Measurements from ENCODE around the gene MS4A8. TPM values are rescaled to one million over a fixed set of nuclear protein-coding genes. Genes with fewer than 3 reads are reported as not detected.
"Not testable (repeated sequence)": the region's sequence is repeated elsewhere in the genome, so short reads cannot be mapped to it uniquely, and the experiment has no call there.

The MS4A8 gene
- total RNA-seq, 6 donors from 2014 or later: 3.7 to 82.9 (median 15.5) TPM; not detected in 1

GRCh38 chr11:60679879-60680278 lies 19.5 kb upstream of the MS4A8 start:
- DNase-seq (no peak), ATAC-seq (ENCODE audit: low FRiP score in 2 of 2) (no peak)
- H3K27ac ChIP-seq: no peak overlapping the region
- H3K4me1 ChIP-seq: no peaks in the 10 kb centered on the region
- no peak overlapping the region for H3K4me3 ChIP-seq
- TF ChIP-seq POLR2A (IDR thresholded peaks at IDR 0.05) (no peak), EP300 (IDR thresholded peaks at IDR 0.05) (no peak), POLR2AphosphoS5 (IDR thresholded peaks at IDR 0.05) (no peak), CTCF (IDR thresholded peaks at IDR 0.05) (no peak)
- no peaks in the 10 kb centered on the region for H3K27me3 ChIP-seq
- H3K9me3 ChIP-seq: peaks cover 0 to 18% (median 13%) of the 10 kb centered on the region in 4 donors
- H3K36me3 ChIP-seq: no peaks in the 10 kb centered on the region

- H3K36me3 ChIP-seq: no peaks in the 10 kb centered on the region
- H3K27ac ChIP-seq: no peak overlapping the region
- H3K4me3 ChIP-seq: no peak overlapping the region
- no peaks in the 10 kb centered on the region for H3K4me1 ChIP-seq
- DNase-seq: no peak
- TF ChIP-seq POLR2A (IDR thresholded peaks at IDR 0.05): no peak
- TF ChIP-seq EP300 (IDR thresholded peaks at IDR 0.05): no peak
- no peak for TF ChIP-seq CTCF (IDR thresholded peaks at IDR 0.05)
- no peak for TF ChIP-seq POLR2AphosphoS5 (IDR thresholded peaks at IDR 0.05)
- H3K27me3 ChIP-seq: no peaks in the 10 kb centered on the region
- 69 to 77% methylated on average over 3 of the region's 3 CpGs for WGBS, 2 donors
- H3K9me3 ChIP-seq: peaks cover 0 to 18% (median 13%) of the 10 kb centered on the region in 4 donors
- no peak for ATAC-seq (ENCODE audit: low FRiP score in 2 of 2)
Measured at GRCh38 chr11:60680455-60681119, 18.8 kb upstream of the MS4A8 start.

GRCh38 chr11:60684541-60684848 lies 14.9 kb upstream of the MS4A8 start:
- WGBS, 2 donors: 83 to 88% methylated on average over 2 of the region's 2 CpGs
- not testable (repeated sequence) for H3K36me3 ChIP-seq

GRCh38 chr11:60691661-60692060 lies 7.8 kb upstream of the MS4A8 start:
- Histone ChIP-seq H3K27ac (no peak overlapping the region), H3K4me3 (no peak overlapping the region), H3K9me3 (no peaks in the 10 kb centered on the region), H3K36me3 (no peaks in the 10 kb centered on the region), H3K27me3 (no peaks in the 10 kb centered on the region), H3K4me1 (no peaks in the 10 kb centered on the region)
- no peak for DNase-seq
- no peak for TF ChIP-seq CTCF (IDR thresholded peaks at IDR 0.05)
- TF ChIP-seq EP300 (IDR thresholded peaks at IDR 0.05): no peak
- no peak for TF ChIP-seq POLR2A (IDR thresholded peaks at IDR 0.05)
- TF ChIP-seq POLR2AphosphoS5 (IDR thresholded peaks at IDR 0.05): no peak
- 82 to 100% methylated on average over 1 to 5 of the region's 5 CpGs for WGBS, 2 donors
- no peak for ATAC-seq (ENCODE audit: low FRiP score in 2 of 2)

More at GRCh38 chr11:60684541-60684848, 14.9 kb upstream of the MS4A8 start:
- not testable (repeated sequence) for H3K4me3 ChIP-seq; DNase-seq; ATAC-seq (ENCODE audit: low FRiP score in 2 of 2); H3K27me3 ChIP-seq; H3K4me1 ChIP-seq; H3K27ac ChIP-seq; H3K9me3 ChIP-seq

GRCh38 chr11:60699936-60700335 lies 524 bp downstream of the MS4A8 start:
- ATAC-seq (ENCODE audit: low FRiP score in 2 of 2) (no peak), DNase-seq (no peak)
- TF ChIP-seq POLR2A (IDR thresholded peaks at IDR 0.05): no peak
- TF ChIP-seq CTCF (IDR thresholded peaks at IDR 0.05): no peak
- no peak for TF ChIP-seq EP300 (IDR thresholded peaks at IDR 0.05)
- TF ChIP-seq POLR2AphosphoS5 (IDR thresholded peaks at IDR 0.05): no peak
- no peak overlapping the region for H3K4me3 ChIP-seq
- H3K36me3 ChIP-seq: no peaks in the 10 kb centered on the region
- H3K4me1 ChIP-seq: peaks cover 0 to 3% (median 0%) of the 10 kb centered on the region in 4 donors
- H3K27ac ChIP-seq: no peak overlapping the region
- WGBS, 2 donors: 83 to 94% methylated on average over 5 of the region's 5 CpGs
- no peaks in the 10 kb centered on the region for H3K27me3 ChIP-seq
- H3K9me3 ChIP-seq: no peaks in the 10 kb centered on the region
